GM21381 (cell line): ENCODE data around the gene SLC35F3.

Source experiments
- ATAC-seq: cut with Tn5 transposase; IDR thresholded peaks from one replicate; pipeline ENCODE4 v1.9.1; 2021; ENCODE audit warnings: mild to moderate bottlenecking, moderate library complexity; ENCODE audit not compliant: unreplicated experiment

The SLC35F3 gene

DNA sequence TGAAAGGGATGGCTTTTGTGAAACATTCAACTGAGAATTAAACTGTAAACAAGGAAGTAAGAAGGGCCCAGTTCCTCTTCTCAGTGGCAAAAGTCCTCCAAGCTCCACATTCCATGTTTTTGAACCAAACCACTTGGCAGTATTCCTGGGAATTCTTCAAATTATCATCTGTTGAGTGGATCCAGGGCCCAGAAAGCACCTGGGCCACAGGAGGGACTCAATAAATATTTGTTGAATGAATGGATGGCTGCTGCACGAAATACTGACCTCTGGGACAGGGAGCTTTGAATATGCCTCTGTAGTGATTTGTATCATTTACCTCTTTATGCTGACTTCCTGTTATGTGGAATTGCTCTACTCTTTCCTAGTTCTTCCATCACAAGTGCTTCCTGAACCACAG, 4.7 kb downstream of the SLC35F3 start:
- ATAC-seq, result no peak

DNA sequence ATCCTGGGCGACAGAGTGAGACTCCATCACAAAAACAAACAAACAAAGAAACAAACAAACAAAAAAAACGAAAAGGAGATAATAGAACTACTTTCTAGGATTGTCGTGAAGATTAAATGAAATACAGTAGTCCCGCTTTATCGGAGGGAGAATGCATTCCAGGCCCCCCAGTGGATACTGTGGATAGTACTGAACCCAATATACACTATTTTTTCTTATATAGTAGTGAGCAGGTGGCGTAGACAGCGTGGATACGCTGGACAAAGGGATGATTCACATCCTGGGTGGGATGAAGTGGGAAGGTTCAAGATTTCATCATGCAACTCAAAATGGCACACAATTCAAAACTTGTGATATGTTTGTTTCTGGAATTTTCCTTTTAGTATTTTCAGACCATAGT, 8.0 kb downstream of the SLC35F3 start:
- no peak for ATAC-seq

DNA sequence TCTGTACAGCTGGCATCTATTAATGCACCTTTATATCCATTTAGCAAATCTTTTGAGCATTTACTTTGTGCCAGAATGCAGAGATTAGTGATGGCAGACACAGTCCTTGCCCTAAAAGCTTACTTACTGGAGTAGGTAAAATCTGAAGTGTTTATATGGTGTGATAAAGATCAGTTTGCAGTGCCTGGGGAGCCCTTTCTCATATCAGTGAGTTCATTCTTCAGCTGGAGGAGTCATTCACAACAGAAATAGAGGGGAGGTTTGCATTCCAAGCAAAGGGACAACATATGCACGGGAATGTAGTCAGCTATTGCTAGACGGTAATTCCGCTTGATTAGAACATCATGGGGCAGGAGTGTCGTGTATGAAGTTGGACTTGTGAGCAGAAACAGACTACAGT, 8.4 kb downstream of the SLC35F3 start:
- ATAC-seq, result no peak

DNA sequence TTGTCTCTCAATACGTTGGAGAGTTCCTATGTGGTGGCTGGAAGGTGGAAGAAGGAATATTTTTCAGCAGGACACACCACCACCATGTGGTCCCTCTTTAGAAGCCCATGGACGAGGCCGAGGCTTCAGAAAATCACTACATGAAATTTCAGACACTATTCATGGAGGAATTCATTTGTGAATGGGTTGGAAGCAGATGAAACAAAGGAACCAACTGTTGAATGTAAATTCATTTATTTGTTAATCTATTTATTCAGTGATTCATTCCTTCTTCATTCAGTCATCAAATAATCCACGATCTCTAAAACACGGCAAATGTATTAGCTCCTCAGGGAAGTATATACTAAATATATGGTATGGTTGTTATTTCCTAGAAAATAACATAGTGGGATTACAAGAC, 12.2 kb downstream of the SLC35F3 start:
- no peak for ATAC-seq

DNA sequence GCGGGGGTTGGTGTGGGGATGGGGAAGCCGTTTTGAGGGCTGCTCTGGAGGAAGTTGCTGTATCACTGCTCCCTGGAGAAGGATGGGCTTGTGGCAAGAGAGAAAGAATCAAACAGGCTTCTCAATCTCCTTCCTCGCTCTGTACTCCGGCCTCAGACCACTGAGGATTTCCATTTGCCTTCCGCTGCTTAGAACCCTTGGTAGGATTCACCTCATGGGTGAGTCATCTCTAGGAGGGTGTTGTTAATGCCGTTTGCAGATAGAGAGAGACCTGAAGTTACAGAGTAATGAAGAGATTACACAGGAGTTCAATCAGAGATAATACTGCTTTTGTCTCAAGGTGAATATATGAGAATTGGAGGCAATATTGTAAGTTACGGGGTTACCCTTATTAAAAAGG, 15.3 kb downstream of the SLC35F3 start:
- ATAC-seq, result no peak

DNA sequence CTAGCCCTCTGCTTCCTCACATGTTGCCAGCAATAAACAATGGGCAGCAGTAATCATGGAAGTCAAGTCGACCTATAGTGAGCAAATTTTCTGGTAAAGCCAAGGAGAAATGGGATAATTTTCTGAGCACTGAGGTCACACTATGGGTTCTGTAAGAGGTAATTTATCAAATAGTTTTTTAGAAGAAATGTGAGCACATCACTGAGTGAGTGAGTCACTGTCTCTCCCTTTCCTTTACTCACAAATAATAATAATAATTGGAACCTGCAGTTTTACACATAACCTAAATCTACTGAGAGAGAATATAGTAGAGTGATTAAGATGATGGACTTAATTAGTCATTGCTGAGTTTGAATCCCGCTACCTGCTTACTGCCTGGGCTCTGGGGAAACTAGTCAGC, 23.6 kb downstream of the SLC35F3 start:
- ATAC-seq, result no peak

DNA sequence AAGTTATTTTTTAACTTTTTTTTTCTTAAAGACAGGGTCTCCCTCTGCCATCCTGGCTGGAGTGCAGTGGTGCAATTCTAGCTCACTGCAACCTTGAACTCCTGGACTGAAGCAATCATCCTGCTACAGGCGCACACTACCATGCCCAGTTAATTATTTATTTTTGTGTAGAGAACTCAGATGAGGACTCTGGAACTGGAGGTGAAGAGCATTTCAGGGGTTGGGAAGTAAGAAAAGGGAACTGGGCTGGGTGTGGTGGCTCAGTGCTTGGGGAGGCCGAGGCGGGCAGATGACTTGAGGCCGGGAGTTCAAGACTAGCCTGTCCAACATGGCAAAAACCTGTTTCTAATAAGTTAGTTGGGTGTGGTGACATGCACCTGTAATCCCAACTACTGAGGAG, 28.9 kb downstream of the SLC35F3 start:
- ATAC-seq, result no peak

DNA sequence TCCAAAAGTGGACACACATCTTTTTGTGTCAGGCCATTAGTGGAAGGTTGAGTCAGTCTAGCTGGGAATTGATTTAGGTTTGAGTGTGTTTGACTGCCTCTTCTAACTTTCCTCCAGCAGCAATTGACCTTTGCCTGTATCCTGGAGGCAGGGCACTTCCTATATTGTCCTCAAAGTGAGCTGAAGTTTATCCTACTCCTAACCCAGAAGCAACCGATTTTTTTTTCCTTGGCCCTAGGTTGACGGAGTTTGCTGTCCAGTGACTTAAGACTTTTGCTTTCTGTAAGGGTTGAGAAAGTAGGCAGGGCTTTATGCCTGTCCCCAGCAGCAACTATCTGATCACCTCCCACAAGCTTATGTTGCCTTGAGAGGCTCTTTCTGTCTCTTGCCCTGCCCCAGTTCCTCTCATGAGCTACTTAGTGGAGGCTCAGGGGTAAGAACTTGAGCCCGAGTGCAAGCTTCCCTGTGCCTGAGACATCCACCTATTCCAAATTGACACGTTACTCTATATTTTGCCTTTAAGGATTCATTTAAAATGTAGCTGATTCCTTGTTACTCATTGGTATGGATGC, 30.9 kb downstream of the SLC35F3 start:
- ATAC-seq, result no peak

DNA sequence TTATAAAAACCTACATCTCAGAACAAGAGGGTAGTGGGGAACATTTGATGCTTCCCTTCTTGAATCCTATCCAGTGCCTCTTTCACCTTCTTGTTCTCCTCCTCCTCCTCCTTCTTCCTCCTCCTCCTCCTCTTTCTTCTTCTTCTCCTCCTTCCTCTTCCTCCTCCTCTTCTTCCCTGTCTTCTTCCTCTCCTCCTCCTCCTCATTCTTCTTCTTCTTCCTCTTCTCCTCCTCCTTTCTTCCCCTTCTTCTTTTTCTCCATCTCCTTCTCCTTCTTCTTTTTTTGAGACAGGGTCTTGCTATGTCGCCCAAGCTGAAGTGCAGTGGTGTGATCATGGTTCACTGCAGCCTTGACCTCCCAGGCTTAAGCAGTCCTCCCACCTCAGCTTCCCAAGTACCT, 31.9 kb downstream of the SLC35F3 start:
- ATAC-seq, result no peak

DNA sequence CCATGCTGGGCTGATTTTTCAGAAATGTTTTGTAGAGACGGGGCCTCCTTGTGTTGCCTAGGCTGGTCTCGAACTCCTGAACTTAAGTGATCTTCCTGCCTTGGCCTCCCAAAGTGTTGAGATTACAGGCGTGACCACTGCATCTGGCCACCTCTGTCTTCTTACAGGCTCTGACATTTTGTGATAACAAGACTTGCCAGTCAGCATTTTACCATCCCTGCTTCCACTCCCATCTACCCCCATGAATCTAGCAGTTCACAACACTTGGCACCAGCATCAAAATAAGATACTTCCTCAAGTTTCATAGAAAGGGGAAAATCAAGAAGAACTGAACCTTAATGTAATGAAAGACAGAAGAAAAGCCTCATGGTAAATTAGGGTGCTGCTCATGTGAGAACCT, 32.4 kb downstream of the SLC35F3 start:
- no peak for ATAC-seq

DNA sequence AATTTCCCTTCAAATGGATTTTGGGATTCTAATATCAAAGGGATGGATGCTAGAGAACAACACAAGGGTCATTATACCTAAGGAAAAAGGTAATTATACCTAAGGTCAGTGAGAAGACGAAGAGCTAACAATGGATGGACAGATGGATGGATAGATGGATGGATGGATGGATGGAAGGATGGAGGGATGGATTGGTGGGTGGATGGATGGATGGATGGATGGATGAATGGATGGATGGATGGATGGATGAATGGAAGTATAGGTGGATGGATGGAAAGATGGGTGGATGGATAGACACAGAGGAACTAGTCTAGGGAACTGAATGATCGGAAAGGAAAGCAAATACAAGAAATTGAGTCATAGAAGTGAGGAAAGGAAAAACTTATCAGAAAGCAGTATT, 34.0 kb downstream of the SLC35F3 start:
- ATAC-seq, result no peak

DNA sequence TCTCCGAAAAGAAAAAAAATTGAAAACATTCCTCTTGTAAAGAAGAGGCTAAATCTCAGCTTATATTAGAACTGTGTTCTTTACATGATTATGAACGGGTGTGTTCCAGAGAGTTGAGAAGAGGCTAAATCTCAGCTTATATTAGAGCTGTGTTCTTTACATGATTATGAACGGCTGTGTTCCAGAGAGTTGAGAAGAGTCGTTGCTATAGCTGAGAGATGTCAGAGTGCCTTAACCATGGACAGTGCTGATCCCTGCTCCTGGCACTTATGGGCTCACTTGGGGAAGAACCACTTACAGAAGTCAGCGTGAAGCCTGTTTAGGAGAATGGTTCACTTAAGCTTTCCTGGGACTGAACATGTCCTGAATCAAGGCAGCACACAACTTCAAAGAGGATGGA, 35.0 kb downstream of the SLC35F3 start:
- no peak for ATAC-seq

DNA sequence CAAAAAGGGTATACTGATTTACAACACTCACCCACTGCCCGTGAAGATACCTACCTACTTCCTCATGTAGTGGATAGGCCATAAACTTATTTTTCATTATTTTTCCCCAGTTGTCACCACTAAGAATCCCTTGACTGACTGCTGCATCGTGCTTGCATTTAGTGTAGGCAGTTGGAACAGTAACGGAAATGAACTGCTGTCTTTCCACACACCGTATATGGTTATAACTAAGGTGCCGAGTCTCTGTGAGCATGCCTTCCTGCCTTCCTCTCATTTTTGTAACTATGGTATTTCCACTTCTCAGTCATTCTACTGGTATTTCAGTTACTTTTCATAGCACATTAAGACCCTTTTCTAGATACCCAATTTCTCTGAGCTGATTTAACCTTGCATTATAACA, 36.4 kb downstream of the SLC35F3 start:
- ATAC-seq, result no peak

DNA sequence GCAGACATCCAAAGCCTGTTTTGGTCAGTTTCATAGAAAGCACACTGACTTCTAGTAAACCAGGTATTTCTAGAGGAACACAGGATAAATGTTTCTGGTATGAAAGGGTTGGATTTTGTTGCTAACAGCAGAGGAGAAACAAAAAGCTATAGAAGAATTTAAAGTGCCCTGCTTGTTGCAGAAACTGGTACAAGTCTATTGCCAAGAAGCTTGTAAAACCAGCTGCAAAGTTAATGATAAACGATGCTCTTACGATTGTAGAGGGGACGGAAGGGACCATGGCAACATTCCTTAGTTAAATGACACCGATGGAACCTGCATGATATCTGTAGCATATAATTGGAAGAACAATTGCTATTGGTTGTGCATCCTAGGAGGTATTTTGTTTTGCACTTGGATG, 40.1 kb downstream of the SLC35F3 start:
- no peak for ATAC-seq

DNA sequence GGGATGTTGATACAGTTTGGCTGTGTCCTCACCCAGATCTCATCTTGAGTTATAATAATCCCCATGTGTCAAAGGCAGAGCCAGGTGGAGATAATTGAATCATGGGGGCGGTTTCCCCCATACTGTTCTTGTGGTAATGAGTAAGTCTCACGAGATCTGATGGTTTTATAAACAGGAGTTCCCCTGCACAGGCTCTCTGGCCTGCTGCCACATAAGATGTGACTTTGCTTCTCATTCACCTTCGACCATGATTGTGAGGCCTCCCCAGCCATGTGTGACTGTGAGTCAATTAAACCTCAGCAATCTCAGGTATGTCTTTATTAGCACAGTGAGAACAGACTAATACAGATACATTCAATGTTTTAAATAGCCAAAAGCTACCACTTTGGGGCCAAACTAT, 41.1 kb downstream of the SLC35F3 start:
- no peak for ATAC-seq

DNA sequence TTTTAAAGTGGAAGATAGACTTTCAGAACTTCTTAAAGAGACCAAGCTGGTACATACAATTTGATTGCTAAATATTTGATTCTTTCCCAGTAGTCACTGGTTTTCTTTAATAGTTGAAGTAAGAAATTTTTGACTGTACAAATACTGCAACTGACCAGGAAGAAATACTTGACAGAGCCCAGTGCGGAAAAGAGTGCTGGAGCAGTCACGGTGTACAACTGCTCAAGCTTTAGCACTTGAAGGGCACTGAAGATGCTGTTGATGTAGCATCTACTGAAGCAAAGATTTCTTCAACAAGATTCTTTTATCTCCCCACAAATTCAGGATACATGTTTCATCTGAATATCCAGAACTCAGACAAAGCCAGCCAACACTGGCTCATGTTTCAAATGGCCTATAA, 41.5 kb downstream of the SLC35F3 start:
- ATAC-seq, result no peak

DNA sequence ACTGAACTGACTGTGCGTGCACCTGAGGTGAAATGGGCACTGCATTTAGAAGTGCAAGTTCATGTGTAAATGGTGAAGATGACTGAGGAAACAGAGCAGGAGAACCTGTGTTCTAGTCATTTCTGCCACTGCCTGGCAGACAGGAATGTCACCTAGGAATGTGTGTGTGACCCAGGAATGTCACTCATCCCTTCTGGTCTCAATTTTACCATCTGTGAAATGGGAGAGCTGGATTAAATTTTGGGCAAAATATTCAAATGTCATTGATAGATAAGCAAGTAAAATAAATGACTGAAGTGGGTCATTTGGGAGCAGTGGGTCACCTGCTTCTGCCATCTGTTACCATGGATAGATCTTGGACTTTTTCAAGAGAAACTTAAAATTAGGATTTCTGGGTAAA, 42.2 kb downstream of the SLC35F3 start:
- ATAC-seq, result no peak

DNA sequence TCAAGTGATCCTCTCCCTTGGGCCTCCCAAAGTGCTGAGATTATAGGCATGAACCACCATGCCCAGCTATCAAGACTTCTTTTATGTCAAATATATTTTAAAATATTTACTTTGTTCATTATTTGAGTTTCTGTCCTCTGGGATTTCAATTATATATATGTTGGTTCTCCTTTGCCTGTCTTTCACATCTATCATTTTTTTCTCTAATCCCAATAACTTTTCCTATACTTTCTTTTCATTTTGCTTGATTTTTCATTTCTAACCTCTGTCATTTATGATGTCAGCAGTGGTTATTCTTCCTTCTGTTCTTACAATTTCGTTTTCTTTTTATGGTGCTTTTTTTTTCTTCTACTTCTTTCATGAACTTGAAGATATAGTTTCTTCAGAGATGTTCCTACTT, 47.3 kb downstream of the SLC35F3 start:
- ATAC-seq, result no peak

DNA sequence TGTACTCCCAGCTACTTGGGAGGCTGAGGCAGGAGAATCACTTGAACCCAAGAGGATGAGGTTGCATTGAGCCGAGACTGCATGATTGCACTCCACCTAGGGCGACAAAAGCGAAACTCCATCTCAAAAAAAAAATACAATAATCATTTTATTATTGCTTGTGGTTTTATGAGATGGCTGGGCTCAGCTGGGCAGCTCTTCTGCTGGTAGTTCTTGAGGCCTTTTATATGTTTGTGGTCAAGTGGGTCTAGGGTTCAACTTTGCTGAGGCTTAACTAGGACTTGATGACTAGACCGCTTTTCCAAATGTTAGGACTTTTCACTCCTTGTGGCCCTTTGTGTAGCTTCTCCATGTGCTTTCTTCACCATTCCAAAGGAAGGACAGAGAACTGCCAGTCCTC, 53.2 kb downstream of the SLC35F3 start:
- ATAC-seq, result no peak

DNA sequence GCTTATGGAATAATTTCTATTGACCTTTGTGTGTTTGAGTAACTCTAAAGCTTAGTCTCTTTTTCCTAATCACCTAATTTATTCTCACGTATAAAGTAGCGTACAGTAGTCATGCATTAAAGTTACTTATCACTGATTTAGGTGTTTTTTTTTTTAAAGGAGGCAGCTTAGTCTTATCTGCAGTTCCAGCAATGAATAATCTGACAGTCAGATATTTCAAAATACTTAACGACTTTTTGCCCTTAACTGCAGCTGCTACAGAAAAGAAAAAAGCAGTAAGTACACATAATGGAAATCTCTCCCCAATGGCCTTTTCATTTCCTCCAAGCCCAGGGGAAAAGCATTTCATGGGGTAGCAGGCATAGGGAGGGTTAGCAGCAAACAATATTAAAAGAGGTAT, 54.6 kb downstream of the SLC35F3 start:
- no peak for ATAC-seq

DNA sequence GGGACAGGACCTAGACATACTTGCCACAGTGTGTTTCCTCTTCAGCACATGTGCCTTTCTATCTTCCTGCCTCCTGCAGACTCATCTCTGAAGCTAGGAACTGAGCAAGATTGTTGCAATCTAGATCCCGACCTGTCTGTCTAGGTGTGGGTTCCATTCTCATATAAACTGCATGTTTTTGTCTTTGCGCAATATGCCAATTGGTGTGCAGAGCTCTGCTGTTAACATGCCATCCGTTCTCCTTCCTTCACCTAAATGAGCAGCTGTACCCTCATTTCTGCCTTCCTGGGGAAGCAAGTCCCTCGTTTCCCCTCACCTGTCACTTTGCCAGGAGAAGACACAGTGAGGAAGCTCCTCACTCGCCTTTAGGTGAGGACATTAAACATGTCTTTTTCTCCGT, 55.5 kb downstream of the SLC35F3 start:
- ATAC-seq, result no peak

DNA sequence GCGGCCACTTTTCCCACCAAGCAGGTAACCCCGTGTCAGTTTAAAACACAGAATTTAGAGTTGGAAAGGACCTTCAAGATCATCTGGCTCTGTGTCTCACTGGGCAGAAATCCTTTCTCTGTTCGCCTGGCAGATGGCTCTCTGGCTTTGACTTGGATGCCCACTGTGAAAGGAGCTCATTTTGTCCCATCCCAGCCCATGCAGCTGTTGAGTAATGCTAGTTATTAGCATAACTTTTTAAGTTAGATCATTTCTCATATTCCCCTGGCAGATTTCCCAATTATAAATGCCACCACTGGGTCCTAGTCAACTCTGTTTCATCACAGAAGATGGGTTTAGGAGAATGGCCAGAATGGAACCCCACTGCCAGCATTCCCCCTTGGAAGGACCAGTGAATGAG, 55.9 kb downstream of the SLC35F3 start:
- no peak for ATAC-seq

DNA sequence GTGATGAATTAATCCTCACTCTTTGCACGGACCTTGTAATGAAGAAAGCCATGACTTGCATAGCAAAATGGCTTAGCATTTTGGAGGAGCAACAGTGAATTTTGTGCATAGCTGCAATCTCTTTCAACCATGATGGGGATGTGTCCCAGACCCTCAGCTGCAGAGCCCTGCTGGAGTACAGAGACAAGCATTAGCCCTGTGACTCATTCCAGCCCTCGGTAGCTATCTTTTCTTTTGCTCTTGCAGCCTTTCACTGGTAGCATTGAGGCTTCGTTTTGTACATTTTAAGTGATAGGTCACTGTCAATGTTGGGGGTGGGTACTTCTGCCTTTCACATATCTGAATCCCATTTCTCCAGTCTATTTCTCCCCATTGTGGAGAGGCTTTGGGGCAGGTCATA, 58.4 kb downstream of the SLC35F3 start:
- no peak for ATAC-seq

DNA sequence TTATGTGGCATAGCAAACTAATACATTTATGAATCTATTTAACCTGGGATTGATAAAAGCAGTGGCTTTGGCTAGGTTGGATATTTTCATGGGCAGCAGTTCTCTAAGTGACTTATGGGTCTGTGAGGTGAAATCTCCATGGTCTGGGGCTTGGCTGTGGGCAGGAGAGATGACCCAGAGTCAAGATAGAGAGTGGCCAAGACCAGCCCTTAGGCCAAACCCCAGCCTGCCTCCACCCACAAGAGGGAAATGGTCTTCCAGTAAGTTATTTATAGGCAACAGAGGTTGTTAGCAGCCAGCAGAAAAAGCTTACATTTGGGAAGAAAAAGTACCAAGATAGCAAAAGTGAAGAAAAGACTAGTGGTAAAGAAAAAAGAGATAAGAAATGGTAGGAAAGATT, 61.4 kb downstream of the SLC35F3 start:
- ATAC-seq, result no peak
